Peyer's patch (tissue), 4 donors: ENCODE data around the gene AOPEP. TPM values are rescaled to one million over a fixed set of nuclear protein-coding genes. Genes with fewer than 3 reads are reported as not detected.
"Not testable (repeated sequence)": the region's sequence is repeated elsewhere in the genome, so short reads cannot be mapped to it uniquely, and the experiment has no call there.

Experiments used
- DNase-seq, 3 donors: peaks; one replicate each; pipeline ENCODE4 v3.0.0-alpha.2; 2017 to 2019
- H3K27ac ChIP-seq, 4 donors: fragments of 200-600 bp; sonication (generic); one replicate each; pipeline ENCODE4 v1.5.1; 2016 to 2019
- H3K27me3 ChIP-seq, 2 donors: fragments of 200-600 bp; sonication (generic); one replicate each; pipeline ENCODE4 v1.5.1; 2019
- H3K36me3 ChIP-seq, 3 donors: fragments of 200-600 bp; sonication (generic); one replicate each; pipeline ENCODE4 v1.5.1; 2016 to 2019
- H3K4me1 ChIP-seq, 4 donors: fragments of 200-600 bp; sonication (generic); one replicate each; pipeline ENCODE4 v1.5.1; 2016 to 2019
- H3K4me3 ChIP-seq, 4 donors: fragments of 200-600 bp; sonication (generic); 1 replicate in 3 of 4; 2 replicates in 1 of 4; pipeline ENCODE4 v1.5.1; 2016 to 2019; ENCODE audit warnings: mild to moderate bottlenecking in 1 of 4
- H3K9me3 ChIP-seq, 4 donors: fragments of 200-600 bp; sonication (generic); one replicate each; pipeline ENCODE4 v1.5.1; 2016 to 2019; ENCODE audit warnings: mild to moderate bottlenecking in 1 of 4
- CTCF ChIP-seq, 6 experiments: fragments of 450-650 bp in 4 of 6; fragments of 200-600 bp in 2 of 6; sonication (generic) in 1 of 6; IDR thresholded peaks; one replicate each; pipeline ENCODE4 v1.5.1; 2017 to 2019; ENCODE audit warnings: antibody characterized with exemption in 6 of 6, mild to moderate bottlenecking in 3 of 6, moderate library complexity in 1 of 6
- POLR2A ChIP-seq, 2 donors: fragments of 450-650 bp; IDR thresholded peaks; one replicate each; pipeline ENCODE4 v1.5.1; 2017; ENCODE audit warnings: antibody characterized with exemption in 2 of 2, mild to moderate bottlenecking in 2 of 2, moderate library complexity in 2 of 2
- total RNA-seq, 4 donors: library from RNA; depleted of rRNA; stranded (reverse); fragments of >200 nt; gene quantifications; one replicate each; pipeline ENCODE4 v1.1.0, GENCODE V29; 2016

AOPEP gene
- total RNA-seq, 4 donors from 2014 or later: 83.5 to 272 (median 117) TPM

- no peaks in the 10 kb centered on the region for H3K4me1 ChIP-seq
- TF ChIP-seq CTCF (IDR thresholded peaks at IDR 0.05) (no peak), POLR2A (IDR thresholded peaks at IDR 0.05) (no peak)
- DNase-seq: no peak
- no peaks in the 10 kb centered on the region for H3K27me3 ChIP-seq
- H3K9me3 ChIP-seq: no peaks in the 10 kb centered on the region
- H3K4me3 ChIP-seq: no peak overlapping the region
- no peak overlapping the region for H3K27ac ChIP-seq
- no peaks in the 10 kb centered on the region for H3K36me3 ChIP-seq
These were observed 112.9 kb downstream of the AOPEP start for GRCh38 chr9:94839398-94839797.

GRCh38 chr9:94840738-94841137 is 114.2 kb downstream of the AOPEP start:
- no peak for DNase-seq
- Histone ChIP-seq H3K36me3 (no peaks in the 10 kb centered on the region), H3K9me3 (no peaks in the 10 kb centered on the region), H3K4me3 (no peak overlapping the region), H3K27ac (no peak overlapping the region), H3K4me1 (no peaks in the 10 kb centered on the region), H3K27me3 (no peaks in the 10 kb centered on the region)
- TF ChIP-seq CTCF (IDR thresholded peaks at IDR 0.05) (no peak), POLR2A (IDR thresholded peaks at IDR 0.05) (no peak)

GRCh38 chr9:94843134-94843533 is 116.6 kb downstream of the AOPEP start:
- Histone ChIP-seq H3K4me1 (no peaks in the 10 kb centered on the region), H3K9me3 (no peaks in the 10 kb centered on the region), H3K36me3 (no peaks in the 10 kb centered on the region), H3K27ac (no peak overlapping the region), H3K4me3 (no peak overlapping the region), H3K27me3 (no peaks in the 10 kb centered on the region)
- no peak for TF ChIP-seq CTCF (IDR thresholded peaks at IDR 0.05)
- no peak for TF ChIP-seq POLR2A (IDR thresholded peaks at IDR 0.05)
- DNase-seq: no peak

- TF ChIP-seq POLR2A (IDR thresholded peaks at IDR 0.05) (no peak), CTCF (IDR thresholded peaks at IDR 0.05) (no peak)
- H3K27ac ChIP-seq: no peak overlapping the region
- no peaks in the 10 kb centered on the region for H3K9me3 ChIP-seq
These were observed 120.2 kb downstream of the AOPEP start for GRCh38 chr9:94846739-94847138.

GRCh38 chr9:94847486-94847885 is 121.0 kb downstream of the AOPEP start:
- TF ChIP-seq CTCF (IDR thresholded peaks at IDR 0.05) (no peak), POLR2A (IDR thresholded peaks at IDR 0.05) (no peak)
- H3K27ac ChIP-seq: no peak overlapping the region
- DNase-seq: no peak
- no peaks in the 10 kb centered on the region for H3K27me3 ChIP-seq
- H3K4me3 ChIP-seq: no peak overlapping the region
- no peaks in the 10 kb centered on the region for H3K36me3 ChIP-seq
- H3K4me1 ChIP-seq: no peaks in the 10 kb centered on the region
- H3K9me3 ChIP-seq: no peaks in the 10 kb centered on the region

More at GRCh38 chr9:94846739-94847138, 120.2 kb downstream of the AOPEP start:
- no peaks in the 10 kb centered on the region for H3K36me3 ChIP-seq
- no peak overlapping the region for H3K4me3 ChIP-seq
- H3K4me1 ChIP-seq: no peaks in the 10 kb centered on the region
- H3K27me3 ChIP-seq: no peaks in the 10 kb centered on the region
- DNase-seq: no peak

GRCh38 chr9:94848791-94849190 is 122.3 kb downstream of the AOPEP start:
- not testable (repeated sequence) for H3K4me1 ChIP-seq, H3K4me3 ChIP-seq, H3K9me3 ChIP-seq, H3K27ac ChIP-seq, H3K36me3 ChIP-seq, DNase-seq, H3K27me3 ChIP-seq
